Measurements from ENCODE around the gene R3HDM4. TPM values are rescaled to one million over a fixed set of nuclear protein-coding genes. Genes with fewer than 3 reads are reported as not detected.

R3HDM4 gene
- total RNA-seq, 1 donor from 2014 or later = 48.8 TPM

- Mint-ChIP-seq H3K27me3 (no peaks in the 10 kb centered on the region), H3K36me3 (peaks cover 5% of the 10 kb centered on the region), H3K27ac (no peak overlapping the region), H3K4me3 (no peak overlapping the region), H3K4me1 (ENCODE audit: unreplicated experiment) (no peaks in the 10 kb centered on the region), H3K9me3 (no peaks in the 10 kb centered on the region)
- DNase-seq (ENCODE audit: extremely low spot score, unreplicated experiment) = no peak
- TF ChIP-seq, protein P1, sequence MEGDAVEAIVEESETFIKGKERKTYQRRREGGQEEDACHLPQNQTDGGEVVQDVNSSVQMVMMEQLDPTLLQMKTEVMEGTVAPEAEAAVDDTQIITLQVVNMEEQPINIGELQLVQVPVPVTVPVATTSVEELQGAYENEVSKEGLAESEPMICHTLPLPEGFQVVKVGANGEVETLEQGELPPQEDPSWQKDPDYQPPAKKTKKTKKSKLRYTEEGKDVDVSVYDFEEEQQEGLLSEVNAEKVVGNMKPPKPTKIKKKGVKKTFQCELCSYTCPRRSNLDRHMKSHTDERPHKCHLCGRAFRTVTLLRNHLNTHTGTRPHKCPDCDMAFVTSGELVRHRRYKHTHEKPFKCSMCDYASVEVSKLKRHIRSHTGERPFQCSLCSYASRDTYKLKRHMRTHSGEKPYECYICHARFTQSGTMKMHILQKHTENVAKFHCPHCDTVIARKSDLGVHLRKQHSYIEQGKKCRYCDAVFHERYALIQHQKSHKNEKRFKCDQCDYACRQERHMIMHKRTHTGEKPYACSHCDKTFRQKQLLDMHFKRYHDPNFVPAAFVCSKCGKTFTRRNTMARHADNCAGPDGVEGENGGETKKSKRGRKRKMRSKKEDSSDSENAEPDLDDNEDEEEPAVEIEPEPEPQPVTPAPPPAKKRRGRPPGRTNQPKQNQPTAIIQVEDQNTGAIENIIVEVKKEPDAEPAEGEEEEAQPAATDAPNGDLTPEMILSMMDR (conservative IDR thresholded peaks at IDR 0.05) = no peak
These were observed 27.3 kb downstream of the R3HDM4 start for GRCh38 chr19:885536-886224.

GRCh38 chr19:884420-885211 is 28.4 kb downstream of the R3HDM4 start:
- H3K9me3 Mint-ChIP-seq = no peaks in the 10 kb centered on the region
- no peaks in the 10 kb centered on the region for H3K4me1 Mint-ChIP-seq (ENCODE audit: unreplicated experiment)
- H3K27ac Mint-ChIP-seq = no peak overlapping the region
- H3K4me3 Mint-ChIP-seq = no peak overlapping the region
- no peak for DNase-seq (ENCODE audit: extremely low spot score, unreplicated experiment)
- H3K36me3 Mint-ChIP-seq = peaks cover 5% of the 10 kb centered on the region
- TF ChIP-seq, protein P1 (conservative IDR thresholded peaks at IDR 0.05) = no peak
- H3K27me3 Mint-ChIP-seq = no peaks in the 10 kb centered on the region

- no peaks in the 10 kb centered on the region for H3K27me3 Mint-ChIP-seq
- DNase-seq (ENCODE audit: extremely low spot score, unreplicated experiment) = no peak
- TF ChIP-seq, protein P1 (conservative IDR thresholded peaks at IDR 0.05) = no peak
- no peak overlapping the region for H3K4me3 Mint-ChIP-seq
- no peaks in the 10 kb centered on the region for H3K9me3 Mint-ChIP-seq
- peaks cover 5% of the 10 kb centered on the region for H3K36me3 Mint-ChIP-seq
- no peaks in the 10 kb centered on the region for H3K4me1 Mint-ChIP-seq (ENCODE audit: unreplicated experiment)
- H3K27ac Mint-ChIP-seq = no peak overlapping the region
These were observed 29.3 kb downstream of the R3HDM4 start for GRCh38 chr19:883661-884211.

- Mint-ChIP-seq H3K27ac (no peak overlapping the region), H3K9me3 (no peaks in the 10 kb centered on the region), H3K27me3 (no peaks in the 10 kb centered on the region), H3K4me3 (no peak overlapping the region), H3K4me1 (ENCODE audit: unreplicated experiment) (no peaks in the 10 kb centered on the region), H3K36me3 (peaks cover 5% of the 10 kb centered on the region)
- no peak for DNase-seq (ENCODE audit: extremely low spot score, unreplicated experiment)
- TF ChIP-seq, protein P1 (conservative IDR thresholded peaks at IDR 0.05) = no peak
These were observed 30.0 kb downstream of the R3HDM4 start for GRCh38 chr19:882871-883497.

GRCh38 chr19:881385-882071 is 31.5 kb downstream of the R3HDM4 start:
- Mint-ChIP-seq H3K36me3 (peaks cover 5% of the 10 kb centered on the region), H3K27me3 (no peaks in the 10 kb centered on the region), H3K9me3 (no peaks in the 10 kb centered on the region), H3K27ac (no peak overlapping the region), H3K4me3 (no peak overlapping the region), H3K4me1 (ENCODE audit: unreplicated experiment) (no peaks in the 10 kb centered on the region)
- no peak for DNase-seq (ENCODE audit: extremely low spot score, unreplicated experiment)
- TF ChIP-seq, protein P1 (conservative IDR thresholded peaks at IDR 0.05) = no peak
